ENCODE data around the gene PKM.
"Not testable (repeated sequence)": the region's sequence is repeated elsewhere in the genome, so short reads cannot be mapped to it uniquely, and the experiment has no call there.

GRCh38 chr15:72171978-72172377 is 59.0 kb downstream of the PKM start:
- TF ChIP-seq CTCF, EP300 (IDR thresholded peaks at IDR 0.05): not testable (repeated sequence)

All from tibial nerve (tissue), 4 donors.